ENCODE results near the gene C16orf95. TPM values are rescaled to one million over a fixed set of nuclear protein-coding genes. Genes with fewer than 3 reads are reported as not detected.
"Not testable (repeated sequence)": the region's sequence is repeated elsewhere in the genome, so short reads cannot be mapped to it uniquely, and the experiment has no call there.

Gene C16orf95
- total RNA-seq, 2 donors from 2014 or later = 6.4 to 7.8 TPM

- 93% methylated on average over 9 to 13 of the region's 13 CpGs for whole genome bisulfite sequencing, 2 experiments (ENCODE audit: insufficient coverage in 1 of 2, insufficient read length in 1 of 2)
- H3K36me3 Mint-ChIP-seq (ENCODE audit: low read depth) = peaks cover 16% of the 10 kb centered on the region
- no peak for TF ChIP-seq CTCF (conservative IDR thresholded peaks at IDR 0.05)
- H3K9ac ChIP-seq (ENCODE audit: extremely low read depth, low read length, poor library complexity, severe bottlenecking) = no peak overlapping the region
- H3K36me3 ChIP-seq (ENCODE audit: control insufficient read depth, insufficient read depth, low read length) = peaks cover 29% of the 10 kb centered on the region
- DNase-seq = no peak
- H3K9me3 Mint-ChIP-seq = no peaks in the 10 kb centered on the region
- H3K9me3 ChIP-seq (ENCODE audit: control insufficient read depth, low read length) = no peaks in the 10 kb centered on the region
- no peaks in the 10 kb centered on the region for H3K27me3 Mint-ChIP-seq (ENCODE audit: insufficient read depth)
- peak overlapping the region; percentile 21 for H3K27ac Mint-ChIP-seq
- no peak overlapping the region for H3K4me3 ChIP-seq (ENCODE audit: low read length)
- no peak overlapping the region for H3K4me3 Mint-ChIP-seq
- no peaks in the 10 kb centered on the region for H3K4me1 Mint-ChIP-seq
- H3K4me1 ChIP-seq (ENCODE audit: control insufficient read depth, insufficient read depth, low read length) = no peaks in the 10 kb centered on the region
- no peaks in the 10 kb centered on the region for H3K27me3 ChIP-seq (ENCODE audit: control insufficient read depth, insufficient read depth, low read length, poor library complexity, severe bottlenecking)
- no peak overlapping the region for H3K27ac ChIP-seq (ENCODE audit: low read depth, low read length)
Measured at GRCh38 chr16:87365021-87365713, 48.0 kb upstream of the C16orf95 start.

GRCh38 chr16:87363771-87364455 lies 46.7 kb upstream of the C16orf95 start:
- no peak overlapping the region for H3K27ac Mint-ChIP-seq
- DNase-seq = no peak
- no peak overlapping the region for H3K4me3 Mint-ChIP-seq

GRCh38 chr16:87362828-87363559 lies 45.8 kb upstream of the C16orf95 start:
- H3K4me3 ChIP-seq (ENCODE audit: low read length); H3K27me3 ChIP-seq (ENCODE audit: control insufficient read depth, insufficient read depth, low read length, poor library complexity, severe bottlenecking); H3K9me3 Mint-ChIP-seq; H3K4me3 Mint-ChIP-seq; H3K9ac ChIP-seq (ENCODE audit: extremely low read depth, low read length, poor library complexity, severe bottlenecking); DNase-seq; H3K9me3 ChIP-seq (ENCODE audit: control insufficient read depth, low read length); H3K4me1 Mint-ChIP-seq; H3K27ac ChIP-seq (ENCODE audit: low read depth, low read length); H3K4me1 ChIP-seq (ENCODE audit: control insufficient read depth, insufficient read depth, low read length); H3K27ac Mint-ChIP-seq; H3K27me3 Mint-ChIP-seq (ENCODE audit: insufficient read depth): not testable (repeated sequence)
- H3K36me3 Mint-ChIP-seq (ENCODE audit: low read depth) = peaks cover 30% of the 10 kb centered on the region
- peaks cover 47% of the 10 kb centered on the region for H3K36me3 ChIP-seq (ENCODE audit: control insufficient read depth, insufficient read depth, low read length)
- WGBS, 2 experiments (ENCODE audit: insufficient coverage in 1 of 2, insufficient read length in 1 of 2) = 94 to 96% methylated on average over 11 to 13 of the region's 13 CpGs

More at GRCh38 chr16:87363771-87364455, 46.7 kb upstream of the C16orf95 start:
- peaks cover 25% of the 10 kb centered on the region for H3K36me3 Mint-ChIP-seq (ENCODE audit: low read depth)
- H3K9me3 ChIP-seq (ENCODE audit: control insufficient read depth, low read length) = no peaks in the 10 kb centered on the region
- no peak for TF ChIP-seq CTCF (conservative IDR thresholded peaks at IDR 0.05)
- no peaks in the 10 kb centered on the region for H3K27me3 Mint-ChIP-seq (ENCODE audit: insufficient read depth)
- no peaks in the 10 kb centered on the region for H3K4me1 Mint-ChIP-seq
- H3K27ac ChIP-seq (ENCODE audit: low read depth, low read length) = peak overlapping the region; percentile 60
- no peak overlapping the region for H3K9ac ChIP-seq (ENCODE audit: extremely low read depth, low read length, poor library complexity, severe bottlenecking)
- H3K27me3 ChIP-seq (ENCODE audit: control insufficient read depth, insufficient read depth, low read length, poor library complexity, severe bottlenecking) = no peaks in the 10 kb centered on the region
- no peak overlapping the region for H3K4me3 ChIP-seq (ENCODE audit: low read length)
- H3K9me3 Mint-ChIP-seq = no peaks in the 10 kb centered on the region
- peaks cover 39% of the 10 kb centered on the region for H3K36me3 ChIP-seq (ENCODE audit: control insufficient read depth, insufficient read depth, low read length)
- H3K4me1 ChIP-seq (ENCODE audit: control insufficient read depth, insufficient read depth, low read length) = no peaks in the 10 kb centered on the region
- 88 to 92% methylated on average over 10 to 17 of the region's 17 CpGs for WGBS, 2 experiments (ENCODE audit: insufficient coverage in 1 of 2, insufficient read length in 1 of 2)

Data from endodermal cell (in vitro differentiated cells).